AG10803 (cell line): ENCODE measurements around the gene SOCS6.

ENCODE experiments used
- DNase-seq: peaks from one replicate; pipeline ENCODE4 v3.0.0; 2010; ENCODE audit warnings: low read depth
- H3K4me3 ChIP-seq: 2 replicates; pipeline ENCODE4 v1.5.1; 2011; ENCODE audit warnings: mild to moderate bottlenecking, low read length, control low read depth
- TF ChIP-seq, protein P1 (sequence below): conservative IDR thresholded peaks from 2 replicates; pipeline ENCODE4 v1.5.1; 2011; ENCODE audit warnings: mild to moderate bottlenecking, low read length, control low read depth, inconsistent platforms

The SOCS6 gene

DNA sequence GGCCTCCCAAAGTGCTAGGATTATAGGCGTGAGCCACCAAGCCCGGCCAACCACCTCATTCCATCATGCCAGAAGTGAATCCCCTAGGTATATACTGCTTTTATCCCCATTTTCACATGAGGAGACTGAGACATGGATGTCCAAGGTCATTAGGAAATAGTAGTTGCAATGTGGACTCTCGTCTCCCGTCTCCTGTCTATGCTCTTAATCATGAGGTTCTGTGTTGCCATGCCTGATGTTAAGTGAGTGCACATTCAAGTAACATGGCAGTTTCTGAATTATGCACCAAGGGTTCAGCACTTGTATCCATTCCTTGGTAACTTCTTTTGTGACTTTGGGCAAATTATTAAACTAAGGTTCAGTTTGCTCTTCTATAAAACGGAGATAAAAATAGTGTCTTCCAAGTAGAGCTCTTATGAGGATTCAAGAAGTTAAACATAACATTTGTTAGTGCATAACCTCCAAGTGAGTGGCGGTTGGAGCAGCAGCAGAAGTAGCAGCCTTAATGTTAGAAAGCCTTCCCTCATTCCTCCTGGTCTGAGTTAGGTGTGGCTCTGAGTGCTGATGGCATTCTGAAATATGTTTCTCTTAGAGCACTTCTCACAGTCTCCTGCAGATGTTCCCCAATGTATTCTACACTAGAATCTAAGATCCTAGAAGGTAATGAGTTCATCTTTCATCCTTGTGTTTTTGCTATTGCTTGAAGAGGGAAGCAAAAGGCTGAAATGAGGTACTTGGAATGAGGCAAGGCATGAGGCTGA lies 21.9 kb downstream of the SOCS6 start:
- TF ChIP-seq, protein P1, sequence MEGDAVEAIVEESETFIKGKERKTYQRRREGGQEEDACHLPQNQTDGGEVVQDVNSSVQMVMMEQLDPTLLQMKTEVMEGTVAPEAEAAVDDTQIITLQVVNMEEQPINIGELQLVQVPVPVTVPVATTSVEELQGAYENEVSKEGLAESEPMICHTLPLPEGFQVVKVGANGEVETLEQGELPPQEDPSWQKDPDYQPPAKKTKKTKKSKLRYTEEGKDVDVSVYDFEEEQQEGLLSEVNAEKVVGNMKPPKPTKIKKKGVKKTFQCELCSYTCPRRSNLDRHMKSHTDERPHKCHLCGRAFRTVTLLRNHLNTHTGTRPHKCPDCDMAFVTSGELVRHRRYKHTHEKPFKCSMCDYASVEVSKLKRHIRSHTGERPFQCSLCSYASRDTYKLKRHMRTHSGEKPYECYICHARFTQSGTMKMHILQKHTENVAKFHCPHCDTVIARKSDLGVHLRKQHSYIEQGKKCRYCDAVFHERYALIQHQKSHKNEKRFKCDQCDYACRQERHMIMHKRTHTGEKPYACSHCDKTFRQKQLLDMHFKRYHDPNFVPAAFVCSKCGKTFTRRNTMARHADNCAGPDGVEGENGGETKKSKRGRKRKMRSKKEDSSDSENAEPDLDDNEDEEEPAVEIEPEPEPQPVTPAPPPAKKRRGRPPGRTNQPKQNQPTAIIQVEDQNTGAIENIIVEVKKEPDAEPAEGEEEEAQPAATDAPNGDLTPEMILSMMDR, result no peak
- no peak overlapping the region for H3K4me3 ChIP-seq

DNA sequence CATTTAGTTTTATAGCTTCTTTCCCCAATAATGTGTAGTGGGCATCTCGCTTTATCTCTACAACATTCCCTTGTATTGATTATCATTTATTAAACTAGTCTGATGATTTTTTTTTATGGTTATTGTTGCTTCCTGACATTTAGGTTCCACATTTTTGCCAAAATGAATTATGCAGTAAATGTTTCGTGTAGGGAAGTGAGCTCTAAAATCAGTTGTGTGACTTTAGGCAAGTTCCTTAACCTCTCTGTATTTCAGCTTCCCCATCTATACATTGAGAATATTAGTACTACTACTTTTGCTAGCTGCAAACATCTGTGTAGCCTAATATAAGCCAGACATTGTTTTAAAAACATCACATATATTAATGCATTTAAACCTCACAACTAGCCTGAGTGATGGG lies 22.9 kb downstream of the SOCS6 start:
- TF ChIP-seq, protein P1, result no peak
- no peak overlapping the region for H3K4me3 ChIP-seq
- DNase-seq, result no peak

More for the DNA sequence above, 21.9 kb downstream of the SOCS6 start:
- DNase-seq, result no peak

DNA sequence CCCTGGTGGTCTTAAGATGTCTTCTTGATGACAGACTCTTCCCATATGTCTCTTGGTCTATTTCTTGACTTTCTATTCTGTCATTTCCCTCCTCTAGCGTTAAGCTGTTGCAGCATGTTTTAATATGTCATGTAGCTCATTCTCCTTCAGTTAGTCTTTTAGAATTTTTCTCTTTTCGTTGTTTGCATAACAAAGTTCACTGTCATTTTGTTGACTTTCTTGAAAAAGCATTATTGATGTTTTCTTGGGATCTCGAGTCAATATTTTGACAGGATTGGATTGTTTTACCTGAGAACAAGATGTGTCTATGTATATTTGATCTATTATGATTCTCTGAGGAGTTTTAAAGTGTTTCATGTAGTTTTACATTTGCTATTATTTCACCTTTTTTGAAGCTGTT lies 24.8 kb downstream of the SOCS6 start:
- no peak overlapping the region for H3K4me3 ChIP-seq
- TF ChIP-seq, protein P1, result no peak
- DNase-seq, result no peak

DNA sequence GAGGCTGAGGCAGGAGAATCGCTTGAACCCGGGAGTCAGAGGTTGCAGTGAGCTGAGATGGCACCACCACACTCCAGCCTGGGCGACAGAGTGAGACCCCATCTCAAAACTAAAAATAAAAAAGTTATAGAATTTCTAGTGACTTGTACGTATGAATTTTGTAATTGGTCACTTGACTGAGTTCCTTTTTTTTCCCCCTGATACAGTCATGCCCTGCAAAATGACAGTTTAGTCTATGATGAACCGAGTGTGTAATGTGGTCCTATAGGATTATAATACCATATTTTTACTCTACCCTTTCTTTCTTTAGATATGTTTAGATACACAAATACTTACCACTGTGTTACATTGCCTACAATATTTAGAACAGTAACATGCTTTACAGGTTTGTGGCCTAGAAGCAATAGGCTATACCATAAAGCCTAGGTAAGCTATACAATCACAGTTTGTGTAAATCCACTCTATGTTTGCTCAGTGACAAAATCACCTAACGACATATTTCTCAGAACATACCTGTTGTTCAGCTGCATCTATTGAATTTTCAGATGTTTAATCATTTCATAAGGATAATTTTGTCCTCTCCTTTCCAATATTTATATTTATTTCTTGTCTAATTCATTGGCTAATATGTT lies 25.4 kb downstream of the SOCS6 start:
- no peak overlapping the region for H3K4me3 ChIP-seq
- TF ChIP-seq, protein P1, result no peak
- DNase-seq, result no peak

DNA sequence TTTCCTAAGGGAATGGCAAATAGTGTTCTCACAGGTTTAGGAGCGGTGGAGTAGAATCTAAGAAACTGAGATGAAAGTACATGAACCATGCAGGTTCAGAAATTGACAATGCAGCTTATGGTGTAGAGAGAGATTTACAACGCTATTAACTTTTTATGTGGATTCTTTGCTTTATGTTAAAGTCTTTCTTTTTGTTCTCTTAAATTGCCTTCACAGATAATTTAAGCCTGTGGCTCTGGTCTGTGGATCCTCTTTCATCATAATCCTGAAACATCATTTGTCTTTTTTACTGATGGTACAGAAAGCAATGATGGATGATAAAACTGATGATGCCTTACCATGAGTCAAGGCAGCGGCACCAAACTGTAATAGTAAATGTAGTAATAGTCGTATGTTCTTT lies 30.3 kb downstream of the SOCS6 start:
- TF ChIP-seq, protein P1, result no peak
- no peak overlapping the region for H3K4me3 ChIP-seq
- no peak for DNase-seq

DNA sequence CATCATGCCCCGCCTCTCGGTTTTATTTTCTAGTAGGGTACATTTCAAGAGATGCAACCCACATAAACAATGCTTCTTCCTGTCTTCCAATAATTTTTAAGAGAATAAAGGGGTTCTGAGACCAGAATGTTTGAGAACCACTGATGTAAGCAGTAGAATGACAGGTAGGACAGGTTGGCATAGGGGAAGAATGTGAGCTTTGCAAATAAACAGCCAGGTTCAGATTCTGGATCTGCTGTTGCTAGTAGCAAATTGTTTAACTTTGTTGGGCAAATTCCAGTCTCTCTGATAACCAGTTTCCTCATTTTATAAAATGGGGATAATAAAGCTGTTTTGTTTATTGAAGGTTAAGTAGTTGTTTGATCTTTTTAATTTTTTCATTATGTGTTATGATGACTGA lies 32.8 kb downstream of the SOCS6 start:
- TF ChIP-seq, protein P1, result no peak
- DNase-seq, result no peak
- no peak overlapping the region for H3K4me3 ChIP-seq

DNA sequence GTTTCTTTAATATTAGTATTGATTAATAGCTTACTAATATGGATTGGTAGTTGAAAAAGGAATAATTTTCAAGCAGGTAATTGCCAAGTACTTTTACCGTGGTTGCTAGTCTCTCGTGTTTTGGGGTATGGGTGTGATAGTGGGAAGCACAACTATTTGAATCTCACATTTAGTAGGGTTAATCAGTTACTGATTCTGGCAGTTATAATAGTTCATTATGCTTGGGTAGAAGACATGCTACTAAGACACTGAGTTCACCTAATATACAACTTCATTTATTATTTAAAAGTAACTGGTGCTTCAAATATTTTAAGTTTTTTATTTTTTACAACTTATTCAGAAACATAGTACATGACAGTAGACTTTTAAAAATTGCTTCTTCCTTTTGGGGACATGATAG lies 33.5 kb downstream of the SOCS6 start:
- TF ChIP-seq, protein P1, result no peak
- H3K4me3 ChIP-seq, result no peak overlapping the region
- no peak for DNase-seq
